Activated naive CD4-positive, alpha-beta T cell treated with anti-CD3 and anti-CD28 coated beads, Interleukin-2, amount 50 U/mL, for 72 hours (primary cell): ENCODE results near the gene CIAO1. TPM values are rescaled to one million over a fixed set of nuclear protein-coding genes. Genes with fewer than 3 reads are reported as not detected.

Experiments
- total RNA-seq, 2 donors: library from RNA; stranded (reverse); gene quantifications; one replicate each; pipeline ENCODE4 v1.2.3, GENCODE V29; 2022

Gene CIAO1
- total RNA-seq, 2 donors from 2014 or later = 71.5 to 82.9 TPM

Other genes with a start within 250 kb of the CIAO1 start
- gene GPAT2, start 231.3 kb upstream of the CIAO1 start, total RNA-seq = 10 to 100 TPM in 1 of 2 donors, 1 to 10 TPM in 1; 4.7 to 19.8 TPM
- gene ADRA2B, start 149.7 kb upstream of the CIAO1 start, total RNA-seq = under 1 TPM; 0.47 to 0.61 TPM
- 1 to 10 TPM in 1 of 2 donors, under 1 TPM in 1; 0.82 to 3.4 TPM for gene ASTL, start 127.7 kb upstream of the CIAO1 start, total RNA-seq
- gene DUSP2, start 120.8 kb upstream of the CIAO1 start, total RNA-seq = 100 to 1,000 TPM; 202 to 218 TPM
- gene STARD7, start 57.4 kb upstream of the CIAO1 start, total RNA-seq = 100 to 1,000 TPM in 1 of 2 donors, 10 to 100 TPM in 1; 82.9 to 159 TPM
- gene TMEM127, start 228 bp upstream of the CIAO1 start, total RNA-seq = 10 to 100 TPM; 16.5 to 17.6 TPM
- gene SNRNP200, start 39.3 kb downstream of the CIAO1 start, total RNA-seq = 100 to 1,000 TPM; 187 to 193 TPM
- gene ITPRIPL1, start 59.1 kb downstream of the CIAO1 start, total RNA-seq = 10 to 100 TPM; 15.5 to 28.2 TPM
- 10 to 100 TPM; 79.1 to 88.6 TPM for gene NCAPH, start 69.5 kb downstream of the CIAO1 start, total RNA-seq
- 1 to 10 TPM in 1 of 2 donors, under 1 TPM in 1; 0.14 to 2.2 TPM for gene NEURL3, start 239.1 kb downstream of the CIAO1 start, total RNA-seq